Endothelial cell of umbilical vein (primary cell): ENCODE results near the gene DOCK4. TPM values are rescaled to one million over a fixed set of nuclear protein-coding genes. Genes with fewer than 3 reads are reported as not detected.

ENCODE experiments used
- BruUV-seq: library from RNA; stranded (reverse); fragments of 400-500 nt; replicated peaks from 2 replicates; lab custom pipeline; 2021; lab: Mats Ljungman, UMichigan
- CTCF ChIA-PET: fragments of 300-600, 350-600 bp; sonication (Branson Sonifier 250); formaldehyde crosslinking; loops from one replicate; lab custom pipeline; 2021; ENCODE audit warnings: antibody characterized with exemption, inconsistent platforms; lab: Charles Lee
- POLR2A ChIA-PET: fragments of 300-600, 350-600 bp; sonication (Branson Sonifier 250); formaldehyde crosslinking; loops from one replicate; lab custom pipeline; 2021; ENCODE audit warnings: antibody characterized with exemption, inconsistent platforms; lab: Charles Lee
- DNase-seq: peaks from one replicate; pipeline ENCODE4 v3.0.0-alpha.2; 2011; ENCODE audit warnings: low read depth, low spot score
- FAIRE-seq: peaks from 2 replicates; lab custom pipeline; 2011; peaks lifted over from hg19 to GRCh38; lab: Jason Lieb, UNC
- H2AFZ ChIP-seq: 2 replicates; pipeline ENCODE4 v1.6.0; 2012; ENCODE audit warnings: low read depth, low read length, control low read depth, inconsistent platforms
- H3K27ac ChIP-seq: 2 replicates; pipeline ENCODE4 v1.5.1; 2011; ENCODE audit warnings: low read depth, mild to moderate bottlenecking, control low read depth, low read length, moderate library complexity; ENCODE audit not compliant: insufficient read depth
- H3K27me3 ChIP-seq, 2 experiments: 2 replicates each; pipeline versions ENCODE4 v1.6.0 to v1.6.1; 2011; ENCODE audit warnings: low read length in 2 of 2, mixed read lengths in 1 of 2; ENCODE audit not compliant: control insufficient read depth in 2 of 2, insufficient read depth in 2 of 2
- H3K36me3 ChIP-seq, 2 experiments: 2 replicates in 1 of 2; 3 replicates in 1 of 2; pipeline ENCODE4 v1.5.1; 2011; ENCODE audit warnings: low read length in 2 of 2, mild to moderate bottlenecking in 1 of 2, moderate library complexity in 1 of 2; ENCODE audit not compliant: control insufficient read depth in 2 of 2, insufficient read depth in 2 of 2; ENCODE audit errors: extremely low read depth in 1 of 2
- H3K4me1 ChIP-seq: 3 replicates; pipeline ENCODE4 v1.5.1; 2011; ENCODE audit warnings: mild to moderate bottlenecking, low read length; ENCODE audit not compliant: control insufficient read depth, insufficient read depth; ENCODE audit errors: extremely low read depth
- H3K4me2 ChIP-seq: 2 replicates; pipeline ENCODE4 v1.6.1; 2011; ENCODE audit warnings: low read length, control low read depth, mixed read lengths; ENCODE audit not compliant: insufficient read depth
- H3K4me3 ChIP-seq, 3 experiments: fragments of 200-600 bp in 1 of 3; sonication (generic), shearing (Covaris generic) in 1 of 3; replicated peaks in 1 of 3; 2 replicates each; pipeline ENCODE4 v1.5.1; 2011 to 2016; ENCODE audit warnings: control low read depth in 3 of 3, low read length in 3 of 3, mild to moderate bottlenecking in 2 of 3, inconsistent platforms in 1 of 3, low read depth in 1 of 3, moderate library complexity in 1 of 3; ENCODE audit not compliant: insufficient read depth in 1 of 3
- H3K79me2 ChIP-seq: 2 replicates; pipeline ENCODE4 v1.6.0; 2012; ENCODE audit warnings: low read length, inconsistent platforms; ENCODE audit not compliant: control insufficient read depth, insufficient read depth
- H3K9ac ChIP-seq: replicated peaks from 2 replicates; pipeline ENCODE3; 2011; ENCODE audit warnings: low read length, control low read depth; ENCODE audit not compliant: insufficient read depth; ENCODE audit errors: extremely low read depth
- H3K9me1 ChIP-seq: replicated peaks from 3 replicates; pipeline ENCODE4 v1.6.0; 2011; ENCODE audit warnings: mild to moderate bottlenecking, low read length; ENCODE audit not compliant: control insufficient read depth, insufficient read depth; ENCODE audit errors: extremely low read depth
- H3K9me3 ChIP-seq: replicated peaks from 2 replicates; pipeline ENCODE4 v1.5.1; 2012; ENCODE audit warnings: low read length, inconsistent platforms; ENCODE audit not compliant: control insufficient read depth, insufficient read depth
- H4K20me1 ChIP-seq: replicated peaks from 2 replicates; pipeline ENCODE3; 2011; ENCODE audit warnings: mild to moderate bottlenecking, low read length; ENCODE audit not compliant: control insufficient read depth, insufficient read depth; ENCODE audit errors: extremely low read depth
- EZH2 ChIP-seq: IDR thresholded peaks from 2 replicates; pipeline ENCODE4 v1.6.1; 2012; ENCODE audit warnings: borderline replicate concordance, low read depth, mild to moderate bottlenecking, moderate library complexity, low read length, inconsistent platforms; ENCODE audit not compliant: severe bottlenecking
- FOS ChIP-seq: IDR thresholded peaks from 2 replicates; pipeline ENCODE4 v1.6.1; 2011; ENCODE audit warnings: mild to moderate bottlenecking, low read length, moderate library complexity, borderline replicate concordance; ENCODE audit not compliant: insufficient read depth
- POLR2A ChIP-seq: IDR thresholded peaks from 2 replicates; pipeline ENCODE4 v1.6.1; 2012; ENCODE audit warnings: low read depth, mild to moderate bottlenecking, control low read depth, low read length
- POLR2AphosphoS5 ChIP-seq: IDR thresholded peaks from 2 replicates; pipeline ENCODE4 v1.6.1; 2012; ENCODE audit warnings: low read depth, mild to moderate bottlenecking, control low read depth, low read length, moderate library complexity; ENCODE audit not compliant: insufficient read depth
- dilution Hi-C: fragments of 300-500 bp; cut with MboI; formaldehyde crosslinking; loops from one replicate; pipeline ENCODE4 v1.15.0; 2019; ENCODE audit warnings: low sequenced_read_pairs; ENCODE audit not compliant: extremely low pct_ligation_motif_present
- intact Hi-C: fragments of 100-400 bp; cut with micrococcal nuclease; formaldehyde crosslinking; loops from one replicate; pipeline ENCODE4 v1.10.0; 2022
- polyA plus RNA-seq, 4 experiments: library from polyadenylated mRNA; depleted of rRNA in 3 of 4; stranded (reverse) in 3 of 4; unstranded in 1 of 4; fragments of >200 nt; gene quantifications; 2 replicates each; pipeline versions ENCODE4 v1.2.1 to v1.2.3, GENCODE V29; 2011 to 2012; ENCODE audit warnings: missing spikeins in 1 of 4
- total RNA-seq: library from RNA; stranded (reverse); gene quantifications from 2 replicates; pipeline ENCODE4 v1.2.3, GENCODE V29; 2021
- TF ChIP-seq, protein P1 (sequence below), 2 donors: IDR thresholded peaks; 1 replicate in 1 of 2; 2 replicates in 1 of 2; pipeline ENCODE4 v1.5.1; 2011; ENCODE audit warnings: low read length in 2 of 2, mild to moderate bottlenecking in 2 of 2, moderate library complexity in 2 of 2, control low read depth in 1 of 2, inconsistent platforms in 1 of 2, low read depth in 1 of 2; ENCODE audit not compliant: insufficient read depth in 1 of 2; ENCODE audit errors: extremely low read depth in 1 of 2

The DOCK4 gene
- total and polyA plus RNA-seq, 2 donors (not counting 3 experiments of a cell fraction or from before 2014, with no cell fraction given): 47.4 to 164 TPM

- Histone ChIP-seq H3K9ac (no peak overlapping the region), H2AFZ (no peak overlapping the region), H3K79me2 (peaks cover 87% of the 10 kb centered on the region), H4K20me1 (no peaks in the 10 kb centered on the region), H3K9me1 (no peaks in the 10 kb centered on the region), H3K27me3 (no peaks in the 10 kb centered on the region), H3K4me1 (peaks cover 52% of the 10 kb centered on the region), H3K9me3 (no peaks in the 10 kb centered on the region), H3K36me3 (no peaks in the 10 kb centered on the region), H3K4me2 (peak overlapping the region; percentile 20), H3K4me3 (no peak overlapping the region), H3K27ac (peak overlapping the region; percentile 40)
- intact Hi-C loops: loop anchor here (5.0 kb wide), 1 partner anchor 328 kb away; no protein-coding TSS in a partner anchor
- TF ChIP-seq FOS (no peak), POLR2A (no peak), POLR2AphosphoS5 (peak; percentile 23), EZH2 (no peak)
- TF ChIP-seq, protein P1, sequence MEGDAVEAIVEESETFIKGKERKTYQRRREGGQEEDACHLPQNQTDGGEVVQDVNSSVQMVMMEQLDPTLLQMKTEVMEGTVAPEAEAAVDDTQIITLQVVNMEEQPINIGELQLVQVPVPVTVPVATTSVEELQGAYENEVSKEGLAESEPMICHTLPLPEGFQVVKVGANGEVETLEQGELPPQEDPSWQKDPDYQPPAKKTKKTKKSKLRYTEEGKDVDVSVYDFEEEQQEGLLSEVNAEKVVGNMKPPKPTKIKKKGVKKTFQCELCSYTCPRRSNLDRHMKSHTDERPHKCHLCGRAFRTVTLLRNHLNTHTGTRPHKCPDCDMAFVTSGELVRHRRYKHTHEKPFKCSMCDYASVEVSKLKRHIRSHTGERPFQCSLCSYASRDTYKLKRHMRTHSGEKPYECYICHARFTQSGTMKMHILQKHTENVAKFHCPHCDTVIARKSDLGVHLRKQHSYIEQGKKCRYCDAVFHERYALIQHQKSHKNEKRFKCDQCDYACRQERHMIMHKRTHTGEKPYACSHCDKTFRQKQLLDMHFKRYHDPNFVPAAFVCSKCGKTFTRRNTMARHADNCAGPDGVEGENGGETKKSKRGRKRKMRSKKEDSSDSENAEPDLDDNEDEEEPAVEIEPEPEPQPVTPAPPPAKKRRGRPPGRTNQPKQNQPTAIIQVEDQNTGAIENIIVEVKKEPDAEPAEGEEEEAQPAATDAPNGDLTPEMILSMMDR (IDR thresholded peaks at IDR 0.05; ENCODE audit: extremely low read depth in 1 of 2, insufficient read depth in 1 of 2, low read depth in 1 of 2, low read length in 2 of 2): no peak
- DNase-seq: peak; percentile 74
- dilution Hi-C loops: no loop called here
- FAIRE-seq: peak; percentile 24
- POLR2A ChIA-PET: no interaction called here
- BruUV-seq: no TSS peak
- CTCF ChIA-PET: no interaction called here
These were observed 121.7 kb downstream of the DOCK4 start for GRCh38 chr7:112084520-112084971.
